Measurements from ENCODE around the gene CNTROB. TPM values are rescaled to one million over a fixed set of nuclear protein-coding genes. Genes with fewer than 3 reads are reported as not detected.
"Not testable (repeated sequence)": the region's sequence is repeated elsewhere in the genome, so short reads cannot be mapped to it uniquely, and the experiment has no call there.

The CNTROB gene
- total RNA-seq, 4 donors from 2014 or later: 3.6 to 14.3 (median 7.2) TPM

DNA sequence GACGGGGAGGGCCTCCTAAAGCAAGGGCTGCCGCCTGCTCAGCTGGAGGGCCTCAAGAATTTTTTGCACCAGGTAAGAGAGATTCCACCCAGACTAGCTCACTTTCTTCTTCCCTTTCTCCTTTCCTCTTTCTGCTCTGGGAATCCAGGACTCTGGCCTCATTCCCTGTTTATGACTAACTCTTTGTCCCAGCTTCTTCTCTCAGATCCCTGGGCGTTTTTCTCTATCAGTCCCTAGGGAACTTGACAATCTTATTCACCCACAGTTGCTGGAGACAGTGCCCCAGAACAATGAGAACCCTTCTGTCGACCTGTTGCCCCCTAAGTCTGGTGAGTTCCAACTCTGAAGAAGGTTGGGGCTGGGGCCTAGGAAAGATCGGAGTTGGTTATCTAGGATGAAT is 15.6 kb downstream of the CNTROB start:
- Histone ChIP-seq H3K27me3 (no peaks in the 10 kb centered on the region), H3K27ac (no peak overlapping the region), H3K4me1 (no peaks in the 10 kb centered on the region), H3K4me3 (no peak overlapping the region), H3K36me3 (peaks cover 0 to 68% of the 10 kb centered on the region in 2 donors), H3K9me3 (no peaks in the 10 kb centered on the region)
- ATAC-seq (no peak), DNase-seq (no peak)
- in situ Hi-C loops (cut with MboI; ENCODE audit: low sequenced_read_pairs in 4 of 4): no loop called here
- TF ChIP-seq, protein P1, sequence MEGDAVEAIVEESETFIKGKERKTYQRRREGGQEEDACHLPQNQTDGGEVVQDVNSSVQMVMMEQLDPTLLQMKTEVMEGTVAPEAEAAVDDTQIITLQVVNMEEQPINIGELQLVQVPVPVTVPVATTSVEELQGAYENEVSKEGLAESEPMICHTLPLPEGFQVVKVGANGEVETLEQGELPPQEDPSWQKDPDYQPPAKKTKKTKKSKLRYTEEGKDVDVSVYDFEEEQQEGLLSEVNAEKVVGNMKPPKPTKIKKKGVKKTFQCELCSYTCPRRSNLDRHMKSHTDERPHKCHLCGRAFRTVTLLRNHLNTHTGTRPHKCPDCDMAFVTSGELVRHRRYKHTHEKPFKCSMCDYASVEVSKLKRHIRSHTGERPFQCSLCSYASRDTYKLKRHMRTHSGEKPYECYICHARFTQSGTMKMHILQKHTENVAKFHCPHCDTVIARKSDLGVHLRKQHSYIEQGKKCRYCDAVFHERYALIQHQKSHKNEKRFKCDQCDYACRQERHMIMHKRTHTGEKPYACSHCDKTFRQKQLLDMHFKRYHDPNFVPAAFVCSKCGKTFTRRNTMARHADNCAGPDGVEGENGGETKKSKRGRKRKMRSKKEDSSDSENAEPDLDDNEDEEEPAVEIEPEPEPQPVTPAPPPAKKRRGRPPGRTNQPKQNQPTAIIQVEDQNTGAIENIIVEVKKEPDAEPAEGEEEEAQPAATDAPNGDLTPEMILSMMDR (IDR thresholded peaks at IDR 0.05 in 4 of 5, conservative IDR thresholded peaks at IDR 0.05 in 1 of 5): no peak
- TF ChIP-seq POLR2A (IDR thresholded peaks at IDR 0.05): no peak
- intact Hi-C loops (cut with DNase I; ENCODE audit: low total_unique reads): no loop called here

DNA sequence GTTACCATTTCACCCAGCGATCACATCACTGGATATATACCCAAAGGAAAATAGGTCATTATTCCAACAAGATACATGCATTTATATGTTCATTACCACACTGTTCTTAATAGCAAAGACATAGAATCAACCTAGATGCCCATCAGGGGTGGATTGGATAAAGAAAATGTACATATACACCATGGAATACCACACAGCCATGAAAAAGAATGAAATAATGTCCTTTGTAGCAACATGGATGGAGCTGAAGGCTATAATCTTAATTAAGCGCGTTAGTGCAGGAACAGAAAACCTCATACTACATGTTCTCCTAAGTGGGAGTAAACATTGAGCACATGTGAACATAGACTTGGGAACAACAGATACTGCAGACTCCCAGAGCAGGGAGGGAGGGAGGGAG is 18.6 kb downstream of the CNTROB start:
- TF ChIP-seq, protein P1 (IDR thresholded peaks at IDR 0.05 in 4 of 5, conservative IDR thresholded peaks at IDR 0.05 in 1 of 5): no peak
- TF ChIP-seq POLR2A (IDR thresholded peaks at IDR 0.05): no peak
- DNase-seq (no peak), ATAC-seq (no peak)
- intact Hi-C loops (cut with DNase I; ENCODE audit: low total_unique reads): no loop called here
- Histone ChIP-seq H3K27ac (no peak overlapping the region), H3K36me3 (peaks cover 0 to 42% of the 10 kb centered on the region in 2 donors), H3K27me3 (no peaks in the 10 kb centered on the region), H3K4me1 (no peaks in the 10 kb centered on the region), H3K9me3 (no peaks in the 10 kb centered on the region), H3K4me3 (no peak overlapping the region)
- in situ Hi-C loops (cut with MboI; ENCODE audit: low sequenced_read_pairs in 4 of 4): no loop called here

DNA sequence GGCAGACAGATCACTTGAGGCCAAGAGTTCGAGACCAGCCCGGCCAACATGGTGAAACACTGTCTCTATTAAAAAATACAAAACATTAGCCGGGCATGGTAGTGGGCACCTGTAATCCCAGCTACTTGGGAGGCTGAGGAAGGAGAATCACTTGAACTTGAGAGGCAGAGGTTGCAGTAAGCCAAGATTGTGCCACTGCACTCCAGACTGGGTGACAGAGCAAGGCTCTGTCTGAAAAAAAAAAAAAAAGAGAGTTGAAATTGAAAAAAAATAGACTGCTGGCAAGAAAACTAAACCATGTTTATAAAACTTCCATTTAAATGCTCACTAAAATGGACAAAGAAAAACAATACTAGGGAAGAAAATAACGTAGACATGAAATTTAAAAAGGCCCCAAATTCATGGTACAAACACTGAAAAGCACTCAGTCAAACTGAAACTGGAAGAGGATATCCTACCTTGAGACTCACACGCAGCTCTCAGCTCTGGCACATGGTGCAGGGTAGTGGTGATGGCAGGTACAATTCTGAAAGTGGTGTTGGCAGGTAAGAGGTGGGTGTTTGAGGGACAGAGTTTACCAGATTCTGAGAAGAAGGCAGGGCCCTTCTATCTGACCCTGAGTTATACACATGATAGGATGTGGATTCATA is 19.3 kb downstream of the CNTROB start:
- in situ Hi-C loops (cut with MboI; ENCODE audit: low sequenced_read_pairs in 4 of 4): no loop called here
- Histone ChIP-seq H3K9me3 (no peaks in the 10 kb centered on the region), H3K27ac (no peak overlapping the region), H3K27me3 (no peaks in the 10 kb centered on the region), H3K36me3 (peaks cover 0 to 35% of the 10 kb centered on the region in 2 donors), H3K4me3 (no peak overlapping the region), H3K4me1 (no peaks in the 10 kb centered on the region)
- DNase-seq (no peak), ATAC-seq (no peak)
- intact Hi-C loops (cut with DNase I; ENCODE audit: low total_unique reads): no loop called here
- TF ChIP-seq POLR2A (IDR thresholded peaks at IDR 0.05): no peak
- TF ChIP-seq, protein P1 (IDR thresholded peaks at IDR 0.05 in 4 of 5, conservative IDR thresholded peaks at IDR 0.05 in 1 of 5): no peak

DNA sequence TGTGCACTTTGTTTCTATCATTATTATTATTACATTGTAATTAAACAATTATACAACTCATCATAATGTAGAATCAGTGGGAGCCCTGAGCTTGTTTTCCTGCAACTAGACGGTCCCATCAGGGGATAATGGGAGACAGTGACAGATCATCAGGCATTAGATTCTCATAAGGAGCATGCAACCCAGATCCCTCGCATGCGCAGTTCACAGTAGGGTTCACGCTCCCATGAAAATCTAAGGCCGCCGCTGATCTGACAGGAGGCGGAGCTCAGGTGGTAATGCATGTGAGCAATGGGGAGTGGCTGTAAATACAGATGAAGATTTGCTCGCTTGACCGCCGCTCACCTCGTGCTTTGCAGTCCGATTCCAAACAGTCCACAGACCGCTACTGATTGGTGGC is 21.3 kb downstream of the CNTROB start:
- H3K27ac ChIP-seq; H3K9me3 ChIP-seq; in situ Hi-C loops (cut with MboI; ENCODE audit: low sequenced_read_pairs in 4 of 4); DNase-seq; H3K27me3 ChIP-seq; intact Hi-C loops (cut with DNase I; ENCODE audit: low total_unique reads); ATAC-seq; H3K4me3 ChIP-seq; H3K4me1 ChIP-seq: not testable (repeated sequence)
- peaks cover 0 to 18% of the 10 kb centered on the region in 2 donors for H3K36me3 ChIP-seq

DNA sequence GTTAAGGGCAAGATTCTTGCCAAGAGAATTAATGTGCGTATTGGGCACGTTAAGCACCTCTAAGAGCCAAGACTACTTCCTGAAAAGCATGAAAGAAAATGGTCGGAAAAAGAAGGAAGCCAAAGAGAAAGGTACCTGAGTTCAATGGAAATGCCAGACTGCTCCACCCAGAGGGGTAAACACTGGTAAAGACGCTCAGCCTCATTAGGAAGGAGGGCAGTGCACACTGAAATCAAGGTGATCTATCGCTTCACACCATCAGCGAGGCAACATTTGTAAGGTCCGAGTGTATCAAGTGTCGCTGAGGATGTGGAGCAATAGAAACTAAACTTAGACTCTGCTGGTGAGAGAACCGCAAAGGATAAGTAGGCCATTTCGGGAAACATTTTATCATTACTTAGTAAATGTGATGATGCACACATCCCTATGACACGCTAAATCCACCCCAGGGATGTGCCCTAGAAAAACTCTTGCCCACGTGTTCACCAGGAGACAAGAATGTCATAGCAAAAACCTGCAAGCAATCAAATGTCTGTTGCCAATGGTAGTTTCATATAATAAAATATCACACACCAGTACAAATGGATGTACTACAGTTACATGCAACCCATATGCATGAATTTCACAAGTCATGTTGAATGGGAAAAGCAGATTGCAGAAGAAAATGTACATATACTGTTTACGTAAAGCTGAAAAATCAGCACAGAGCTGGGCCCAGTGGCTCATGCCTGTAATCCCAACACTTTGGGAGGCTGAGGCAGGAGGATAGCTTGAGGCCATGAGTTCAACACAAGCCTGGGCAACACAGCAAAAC is 23.6 kb downstream of the CNTROB start:
- Histone ChIP-seq H3K27me3 (no peaks in the 10 kb centered on the region), H3K4me1 (no peaks in the 10 kb centered on the region), H3K4me3 (no peak overlapping the region), H3K9me3 (no peaks in the 10 kb centered on the region), H3K27ac (no peak overlapping the region), H3K36me3 (no peaks in the 10 kb centered on the region)
- no peak for TF ChIP-seq POLR2A (IDR thresholded peaks at IDR 0.05)
- TF ChIP-seq, protein P1 (IDR thresholded peaks at IDR 0.05 in 4 of 5, conservative IDR thresholded peaks at IDR 0.05 in 1 of 5): no peak
- DNase-seq (no peak), ATAC-seq (no peak)
- intact Hi-C loops (cut with DNase I; ENCODE audit: low total_unique reads) (no loop called here), in situ Hi-C loops (cut with MboI; ENCODE audit: low sequenced_read_pairs in 4 of 4) (no loop called here)
